Karpas-422 (cell line): ENCODE measurements around the gene SAG. TPM values are rescaled to one million over a fixed set of nuclear protein-coding genes. Genes with fewer than 3 reads are reported as not detected.
A peak's percentile ranks its signal among the peaks of the same experiment; 100 is the strongest.

Experiments
- DNase-seq: peaks from one replicate; pipeline ENCODE4 v3.0.0-alpha.2; 2015
- H2AFZ ChIP-seq: fragments of 200-600 bp; sonication (generic); 2 replicates; pipeline ENCODE4 v1.6.1; 2014; ENCODE audit warnings: antibody characterized with exemption, low read length, mixed read lengths
- H3K27ac ChIP-seq: fragments of 200-600 bp; sonication (generic); 2 replicates; pipeline ENCODE4 v1.5.1; 2014; ENCODE audit warnings: mild to moderate bottlenecking, low read length, moderate library complexity
- H3K27me3 ChIP-seq: fragments of 200-600 bp; sonication (generic); 2 replicates; pipeline ENCODE4 v1.6.1; 2014; ENCODE audit warnings: low read length, mixed read lengths
- H3K36me3 ChIP-seq: fragments of 200-600 bp; sonication (generic); 2 replicates; pipeline ENCODE4 v1.6.1; 2014; ENCODE audit warnings: low read length, mixed read lengths; ENCODE audit not compliant: insufficient read depth
- H3K4me1 ChIP-seq: fragments of 200-600 bp; sonication (generic); 2 replicates; pipeline ENCODE4 v1.6.1; 2014; ENCODE audit warnings: mild to moderate bottlenecking, low read length, mixed read lengths
- H3K4me2 ChIP-seq: fragments of 200-600 bp; sonication (generic); 2 replicates; pipeline ENCODE4 v1.6.1; 2014; ENCODE audit warnings: low read length, low read depth, mild to moderate bottlenecking; ENCODE audit not compliant: poor library complexity, severe bottlenecking
- H3K4me3 ChIP-seq: fragments of 200-600 bp; sonication (generic); 2 replicates; pipeline ENCODE4 v1.5.1; 2014; ENCODE audit warnings: mild to moderate bottlenecking, antibody characterized with exemption, low read length, mixed read lengths
- H3K79me2 ChIP-seq: fragments of 200-600 bp; sonication (generic); 2 replicates; pipeline ENCODE4 v1.6.1; 2014; ENCODE audit warnings: mild to moderate bottlenecking, low read length, mixed read lengths
- H3K9ac ChIP-seq: fragments of 200-600 bp; sonication (generic); 2 replicates; pipeline ENCODE4 v1.6.0; 2014; ENCODE audit warnings: low read length
- H3K9me2 ChIP-seq: fragments of 200-600 bp; sonication (generic), shearing (Covaris generic); replicated peaks from 2 replicates; pipeline ENCODE4 v1.6.0; 2014; ENCODE audit warnings: mild to moderate bottlenecking, low read length, moderate library complexity; ENCODE audit not compliant: insufficient read depth
- H3K9me3 ChIP-seq: fragments of 300-700, 200-600 bp; sonication (generic); 2 replicates; pipeline ENCODE4 v1.6.1; 2014; ENCODE audit warnings: low read length, mixed read lengths
- H4K20me1 ChIP-seq: fragments of 200-600 bp; sonication (generic); 2 replicates; pipeline ENCODE4 v1.6.1; 2014; ENCODE audit warnings: mild to moderate bottlenecking, antibody characterized with exemption, low read length, low read depth; ENCODE audit not compliant: insufficient read depth
- total RNA-seq: library from RNA; depleted of rRNA; stranded (reverse); fragments of >200 nt; shearing (Covaris generic); gene quantifications from 2 replicates; pipeline ENCODE4 v1.2.3, GENCODE V29; 2014; ENCODE audit warnings: low replicate concordance

Gene SAG
- total RNA-seq, 1 experiment from 2014 or later = not detected

GRCh38 chr2:233354500-233354924, 46.9 kb downstream of the SAG start:
- Histone ChIP-seq H3K27me3 (0 out of 2 replicates have a peak, but pooled peaks cover 3% of the 10 kb centered on the region), H3K9me2 (no peaks in the 10 kb centered on the region), H3K4me1 (peaks cover 34% of the 10 kb centered on the region), H3K27ac (no peak overlapping the region), H2AFZ (no peak overlapping the region), H3K4me2 (no peak overlapping the region), H3K79me2 (0 out of 2 replicates have a peak, but pooled peaks cover under 1% of the 10 kb centered on the region), H3K4me3 (peak overlapping the region; percentile 76; the same call in 1 of the 2 replicates), H4K20me1 (peaks cover 30% of the 10 kb centered on the region), H3K9ac (peak overlapping the region; percentile 72), H3K36me3 (no peaks in the 10 kb centered on the region), H3K9me3 (no peaks in the 10 kb centered on the region)
- DNase-seq = no peak

GRCh38 chr2:233354971-233355574, 47.5 kb downstream of the SAG start:
- H3K4me3 ChIP-seq = peak overlapping the region; percentile 76
- H3K36me3 ChIP-seq = no peaks in the 10 kb centered on the region
- 0 out of 2 replicates have a peak, but pooled peaks cover 3% of the 10 kb centered on the region for H3K79me2 ChIP-seq
- H2AFZ ChIP-seq = no peak overlapping the region; the same call in 1 of the 2 replicates
- H3K9me3 ChIP-seq = no peaks in the 10 kb centered on the region
- peak overlapping the region; percentile 72 for H3K9ac ChIP-seq
- H4K20me1 ChIP-seq = peaks cover 33% of the 10 kb centered on the region
- H3K9me2 ChIP-seq = no peaks in the 10 kb centered on the region
- 0 out of 2 replicates have a peak, but pooled peaks cover 3% of the 10 kb centered on the region for H3K27me3 ChIP-seq
- DNase-seq = peak; percentile 48
- peaks cover 32% of the 10 kb centered on the region for H3K4me1 ChIP-seq
- peak overlapping the region; percentile 84 for H3K4me2 ChIP-seq
- H3K27ac ChIP-seq = no peak overlapping the region

GRCh38 chr2:233355916-233356315, 48.3 kb downstream of the SAG start:
- Histone ChIP-seq H2AFZ (no peak overlapping the region), H3K4me3 (peak overlapping the region; percentile 76; the same call in 1 of the 2 replicates), H3K79me2 (0 out of 2 replicates have a peak, but pooled peaks cover 3% of the 10 kb centered on the region), H4K20me1 (peaks cover 33% of the 10 kb centered on the region), H3K9me2 (no peaks in the 10 kb centered on the region), H3K27me3 (0 out of 2 replicates have a peak, but pooled peaks cover 3% of the 10 kb centered on the region), H3K4me2 (peak overlapping the region; percentile 84), H3K36me3 (no peaks in the 10 kb centered on the region), H3K9ac (no peak overlapping the region), H3K4me1 (peaks cover 32% of the 10 kb centered on the region), H3K9me3 (no peaks in the 10 kb centered on the region), H3K27ac (no peak overlapping the region)
- DNase-seq = no peak

GRCh38 chr2:233356546-233357308, 49.1 kb downstream of the SAG start:
- Histone ChIP-seq H3K79me2 (0 out of 2 replicates have a peak, but pooled peaks cover 3% of the 10 kb centered on the region), H3K4me3 (no peak overlapping the region), H4K20me1 (peaks cover 33% of the 10 kb centered on the region)

GRCh38 chr2:233358335-233358734, 50.7 kb downstream of the SAG start:
- H3K9ac ChIP-seq = no peak overlapping the region
- H3K4me1 ChIP-seq = peaks cover 29% of the 10 kb centered on the region

More at GRCh38 chr2:233356546-233357308, 49.1 kb downstream of the SAG start:
- H3K4me1 ChIP-seq = peaks cover 32% of the 10 kb centered on the region
- H3K9me2 ChIP-seq = no peaks in the 10 kb centered on the region
- H3K9me3 ChIP-seq = no peaks in the 10 kb centered on the region
- H3K36me3 ChIP-seq = no peaks in the 10 kb centered on the region
- no peak overlapping the region for H2AFZ ChIP-seq
- DNase-seq = no peak
- H3K27me3 ChIP-seq = 0 out of 2 replicates have a peak, but pooled peaks cover 3% of the 10 kb centered on the region
- no peak overlapping the region for H3K27ac ChIP-seq
- no peak overlapping the region for H3K9ac ChIP-seq
- no peak overlapping the region for H3K4me2 ChIP-seq

GRCh38 chr2:233358947-233359346, 51.3 kb downstream of the SAG start:
- H3K4me3 ChIP-seq = no peak overlapping the region
- no peak overlapping the region for H3K4me2 ChIP-seq
- no peak overlapping the region for H3K27ac ChIP-seq
- no peaks in the 10 kb centered on the region for H3K9me3 ChIP-seq
- H2AFZ ChIP-seq = no peak overlapping the region
- no peak for DNase-seq
- H3K9me2 ChIP-seq = no peaks in the 10 kb centered on the region
- H3K79me2 ChIP-seq = 0 out of 2 replicates have a peak, but pooled peaks cover 3% of the 10 kb centered on the region
- H4K20me1 ChIP-seq = peaks cover 33% of the 10 kb centered on the region
- H3K27me3 ChIP-seq = 0 out of 2 replicates have a peak, but pooled peaks cover 3% of the 10 kb centered on the region
- H3K4me1 ChIP-seq = peaks cover 29% of the 10 kb centered on the region
- no peak overlapping the region for H3K9ac ChIP-seq
- no peaks in the 10 kb centered on the region for H3K36me3 ChIP-seq

More at GRCh38 chr2:233358335-233358734, 50.7 kb downstream of the SAG start:
- peaks cover 33% of the 10 kb centered on the region for H4K20me1 ChIP-seq
- H3K27me3 ChIP-seq = 0 out of 2 replicates have a peak, but pooled peaks cover 3% of the 10 kb centered on the region
- no peak overlapping the region for H3K27ac ChIP-seq
- no peak for DNase-seq
- H3K4me3 ChIP-seq = no peak overlapping the region
- no peaks in the 10 kb centered on the region for H3K9me3 ChIP-seq
- H3K4me2 ChIP-seq = no peak overlapping the region
- no peak overlapping the region for H2AFZ ChIP-seq
- no peaks in the 10 kb centered on the region for H3K36me3 ChIP-seq
- H3K9me2 ChIP-seq = no peaks in the 10 kb centered on the region
- H3K79me2 ChIP-seq = 0 out of 2 replicates have a peak, but pooled peaks cover 3% of the 10 kb centered on the region

- Histone ChIP-seq H3K27ac (no peak overlapping the region), H3K4me2 (no peak overlapping the region)
Measured at GRCh38 chr2:233359823-233360222, 52.2 kb downstream of the SAG start.

GRCh38 chr2:233360771-233361176, 53.2 kb downstream of the SAG start:
- Histone ChIP-seq H3K36me3 (no peaks in the 10 kb centered on the region), H3K4me2 (no peak overlapping the region), H3K4me1 (peaks cover 19% of the 10 kb centered on the region), H2AFZ (no peak overlapping the region), H4K20me1 (peaks cover 30% of the 10 kb centered on the region), H3K27ac (no peak overlapping the region), H3K9ac (no peak overlapping the region), H3K79me2 (0 out of 2 replicates have a peak, but pooled peaks cover 3% of the 10 kb centered on the region), H3K27me3 (no peaks in the 10 kb centered on the region), H3K9me2 (no peaks in the 10 kb centered on the region), H3K4me3 (no peak overlapping the region), H3K9me3 (no peaks in the 10 kb centered on the region)
- no peak for DNase-seq

More at GRCh38 chr2:233359823-233360222, 52.2 kb downstream of the SAG start:
- Histone ChIP-seq H3K9me2 (no peaks in the 10 kb centered on the region), H3K4me1 (peaks cover 28% of the 10 kb centered on the region), H3K27me3 (0 out of 2 replicates have a peak, but pooled peaks cover 3% of the 10 kb centered on the region), H3K4me3 (no peak overlapping the region), H2AFZ (no peak overlapping the region), H4K20me1 (peaks cover 37% of the 10 kb centered on the region), H3K79me2 (0 out of 2 replicates have a peak, but pooled peaks cover 3% of the 10 kb centered on the region), H3K9me3 (no peaks in the 10 kb centered on the region), H3K9ac (no peak overlapping the region), H3K36me3 (no peaks in the 10 kb centered on the region)
- DNase-seq = no peak
